Tibial nerve (tissue), 4 donors: Measurements from ENCODE around the gene RPTOR. TPM values are rescaled to one million over a fixed set of nuclear protein-coding genes. Genes with fewer than 3 reads are reported as not detected.

Source experiments
- DNase-seq, 2 donors: peaks; one replicate each; pipeline ENCODE4 v3.0.0-alpha.2; 2019; ENCODE audit warnings: low spot score in 2 of 2
- H3K27ac ChIP-seq, 4 donors: fragments of 200-600 bp; sonication (generic) in 3 of 4; one replicate each; pipeline ENCODE4 v1.5.1; 2017 to 2019; ENCODE audit warnings: mild to moderate bottlenecking in 1 of 4
- H3K27me3 ChIP-seq, 2 donors: fragments of 200-600 bp; sonication (generic) in 1 of 2; one replicate each; pipeline versions ENCODE4 v1.5.1 to v1.6.0; 2017 to 2019
- H3K36me3 ChIP-seq, 3 donors: fragments of 200-600 bp; sonication (generic); one replicate each; pipeline ENCODE4 v1.5.1; 2018 to 2019
- H3K4me1 ChIP-seq, 4 donors: fragments of 200-600 bp; sonication (generic) in 3 of 4; one replicate each; pipeline ENCODE4 v1.5.1; 2017 to 2019
- H3K4me3 ChIP-seq, 4 donors: fragments of 200-600 bp; sonication (generic) in 3 of 4; one replicate each; pipeline ENCODE4 v1.5.1; 2017 to 2019; ENCODE audit warnings: mild to moderate bottlenecking in 1 of 4, moderate library complexity in 1 of 4
- H3K9me3 ChIP-seq, 4 donors: fragments of 200-600 bp; sonication (generic) in 3 of 4; one replicate each; pipeline ENCODE4 v1.5.1; 2017 to 2019
- CTCF ChIP-seq, 5 experiments: fragments of 200-600 bp in 3 of 5; fragments of 450-650 bp in 2 of 5; sonication (generic) in 3 of 5; IDR thresholded peaks; one replicate each; pipeline ENCODE4 v1.5.1; 2016 to 2019; ENCODE audit warnings: antibody characterized with exemption in 5 of 5, mild to moderate bottlenecking in 3 of 5, moderate library complexity in 2 of 5
- EP300 ChIP-seq, 2 donors: sonication (generic); formaldehyde crosslinking; IDR thresholded peaks; one replicate each; pipeline ENCODE4 v1.6.1; 2017; ENCODE audit warnings: antibody characterized with exemption in 2 of 2, mild to moderate bottlenecking in 1 of 2
- POLR2A ChIP-seq, 2 donors: fragments of 450-650 bp; IDR thresholded peaks; one replicate each; pipeline ENCODE4 v1.6.1; 2017; ENCODE audit warnings: antibody characterized with exemption in 2 of 2, mild to moderate bottlenecking in 2 of 2, moderate library complexity in 2 of 2
- WGBS, 2 donors: methylation state at CpG; one replicate each; pipeline ENCODE4 v1.1.5; 2018; 5-methylcytosine and 5-hydroxymethylcytosine counted together
- total RNA-seq, 4 donors: library from RNA; depleted of rRNA; stranded (reverse); fragments of >200 nt; gene quantifications; one replicate each; pipeline ENCODE4 v1.1.0, GENCODE V29; 2016

The RPTOR gene
- total RNA-seq, 4 donors from 2014 or later, result 34.7 to 56.4 (median 40.1) TPM

GRCh38 chr17:80957461-80957941 is 412.9 kb downstream of the RPTOR start:
- no peaks in the 10 kb centered on the region for H3K9me3 ChIP-seq
- H3K4me3 ChIP-seq, result no peak overlapping the region
- no peak for DNase-seq
- no peak overlapping the region for H3K27ac ChIP-seq
- TF ChIP-seq CTCF (IDR thresholded peaks at IDR 0.05) (no peak), EP300 (IDR thresholded peaks at IDR 0.05) (no peak), POLR2A (IDR thresholded peaks at IDR 0.05) (no peak)
- H3K4me1 ChIP-seq, result peaks cover 0 to 20% (median 7%) of the 10 kb centered on the region in 4 donors
- 90 to 97% methylated on average over 10 to 11 of the region's 12 CpGs for WGBS, 2 donors
- H3K36me3 ChIP-seq, result peaks cover 0 to 64% (median 0%) of the 10 kb centered on the region in 3 donors
- H3K27me3 ChIP-seq, result no peaks in the 10 kb centered on the region

- 48 to 52% methylated on average over 19 to 22 of the region's 23 CpGs for WGBS, 2 donors
- H3K36me3 ChIP-seq, result peaks cover 0 to 64% (median 0%) of the 10 kb centered on the region in 3 donors
- H3K27ac ChIP-seq, result peak overlapping the region; percentile 25 to 77 (median 66)
- H3K4me1 ChIP-seq, result peaks cover 0 to 20% (median 7%) of the 10 kb centered on the region in 4 donors
- H3K27me3 ChIP-seq, result no peaks in the 10 kb centered on the region
- DNase-seq, result peak; percentile 55 to 60
- no peak overlapping the region for H3K4me3 ChIP-seq
- no peak for TF ChIP-seq POLR2A (IDR thresholded peaks at IDR 0.05)
- TF ChIP-seq EP300 (IDR thresholded peaks at IDR 0.05), result peak; percentile 34 to 41
- peak in 1 of 5 experiments; percentile 15 for TF ChIP-seq CTCF (IDR thresholded peaks at IDR 0.05)
- H3K9me3 ChIP-seq, result no peaks in the 10 kb centered on the region
Measured at GRCh38 chr17:80959330-80960036, 414.8 kb downstream of the RPTOR start.

- Histone ChIP-seq H3K27ac (peak overlapping the region in 3 of 4 donors; percentile 62 to 77 (median 70)), H3K4me1 (peaks cover 0 to 20% (median 7%) of the 10 kb centered on the region in 4 donors), H3K27me3 (no peaks in the 10 kb centered on the region), H3K36me3 (peaks cover 0 to 64% (median 0%) of the 10 kb centered on the region in 3 donors), H3K4me3 (no peak overlapping the region), H3K9me3 (no peaks in the 10 kb centered on the region)
- TF ChIP-seq CTCF (IDR thresholded peaks at IDR 0.05), result no peak
- TF ChIP-seq POLR2A (IDR thresholded peaks at IDR 0.05), result no peak
- TF ChIP-seq EP300 (IDR thresholded peaks at IDR 0.05), result no peak
- 80 to 98% methylated on average over 5 to 8 of the region's 24 CpGs for WGBS, 2 donors
- DNase-seq, result no peak
Measured at GRCh38 chr17:80960037-80960796, 415.6 kb downstream of the RPTOR start.

GRCh38 chr17:80960797-80961452 is 416.3 kb downstream of the RPTOR start:
- H3K27ac ChIP-seq, result no peak overlapping the region
- DNase-seq, result no peak
- peaks cover 0 to 20% (median 7%) of the 10 kb centered on the region in 4 donors for H3K4me1 ChIP-seq
- peaks cover 0 to 67% (median 0%) of the 10 kb centered on the region in 3 donors for H3K36me3 ChIP-seq
- no peaks in the 10 kb centered on the region for H3K9me3 ChIP-seq
- no peaks in the 10 kb centered on the region for H3K27me3 ChIP-seq
- H3K4me3 ChIP-seq, result no peak overlapping the region
- TF ChIP-seq EP300 (IDR thresholded peaks at IDR 0.05) (no peak), CTCF (IDR thresholded peaks at IDR 0.05) (no peak), POLR2A (IDR thresholded peaks at IDR 0.05) (no peak)
- WGBS, 2 donors, result 87 to 89% methylated on average over 18 to 31 of the region's 31 CpGs
